ENCODE results near the gene MUL1. TPM values are rescaled to one million over a fixed set of nuclear protein-coding genes. Genes with fewer than 3 reads are reported as not detected.

Gene MUL1
- total RNA-seq, 1 donor from 2014 or later, result 25.5 TPM

DNA sequence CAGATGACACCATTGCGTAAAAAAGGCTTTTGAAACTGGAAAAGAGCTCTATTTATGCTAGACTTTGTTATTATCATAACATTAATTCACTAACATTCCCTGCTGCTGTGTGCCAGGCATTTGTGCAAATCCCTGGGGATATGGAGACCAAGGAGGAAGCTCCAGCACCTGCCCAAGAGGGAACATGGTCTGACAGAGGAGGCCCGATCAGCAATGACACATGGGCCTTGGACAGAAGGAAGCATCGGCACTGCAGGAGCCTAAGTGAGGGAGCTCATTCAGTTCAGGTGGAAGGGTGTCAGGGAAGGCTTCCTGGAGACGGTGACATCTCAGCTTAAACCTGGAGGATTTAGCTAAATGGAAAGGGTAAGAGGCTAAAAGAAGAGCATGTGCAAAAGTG lies 35.8 kb downstream of the MUL1 start:
- intact Hi-C loops (cut with micrococcal nuclease), result no loop called here

DNA sequence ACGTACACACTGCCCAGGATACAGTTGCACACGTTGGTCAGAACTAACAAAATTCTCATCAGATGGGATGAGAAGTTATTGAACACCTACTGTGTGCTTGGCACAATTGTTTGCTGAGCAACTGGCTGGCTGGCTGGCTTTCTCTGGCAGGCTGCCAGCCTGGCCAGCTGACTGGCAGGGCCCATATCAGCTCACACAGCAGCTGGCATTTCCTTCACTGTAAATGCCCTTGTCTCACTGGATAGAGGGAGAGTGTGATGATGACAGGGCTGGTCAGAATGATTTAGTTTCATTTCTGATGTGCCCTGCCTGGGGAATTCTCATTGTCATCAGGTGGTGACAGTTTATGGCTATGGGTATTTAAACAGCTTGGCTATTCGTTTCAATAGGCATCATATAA lies 37.8 kb downstream of the MUL1 start:
- intact Hi-C loops (cut with micrococcal nuclease), result no loop called here

DNA sequence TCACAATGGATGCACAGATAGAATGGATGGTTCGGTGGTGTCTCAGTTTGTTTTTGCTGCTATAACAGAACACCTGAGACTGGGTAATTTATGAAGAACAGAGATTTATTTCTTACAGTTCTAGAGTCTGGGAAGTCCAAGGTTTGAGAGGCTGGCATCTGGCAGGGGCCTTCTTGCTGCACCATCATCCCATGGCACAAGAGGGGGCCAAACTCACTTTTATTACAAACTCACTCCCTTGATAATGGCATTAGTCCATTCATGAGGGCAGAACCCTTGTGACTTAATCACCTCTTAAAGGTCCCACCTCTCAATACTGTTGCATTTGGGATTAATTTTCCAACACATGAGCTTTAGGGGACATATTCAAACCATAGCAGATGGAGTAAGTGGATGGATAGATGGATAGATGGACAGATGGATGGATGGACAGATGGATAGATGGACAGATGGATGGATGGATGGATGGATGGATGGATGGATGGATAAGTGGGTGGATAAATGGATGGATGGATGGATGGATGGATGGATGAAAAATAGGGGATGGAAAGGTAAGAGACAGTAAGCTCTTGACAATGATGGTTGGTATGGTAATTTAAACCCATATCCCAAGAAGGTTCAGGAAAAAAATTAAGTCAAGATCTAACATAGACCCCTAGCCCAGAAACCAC lies 38.4 kb downstream of the MUL1 start:
- intact Hi-C loops (cut with micrococcal nuclease), result no loop called here

DNA sequence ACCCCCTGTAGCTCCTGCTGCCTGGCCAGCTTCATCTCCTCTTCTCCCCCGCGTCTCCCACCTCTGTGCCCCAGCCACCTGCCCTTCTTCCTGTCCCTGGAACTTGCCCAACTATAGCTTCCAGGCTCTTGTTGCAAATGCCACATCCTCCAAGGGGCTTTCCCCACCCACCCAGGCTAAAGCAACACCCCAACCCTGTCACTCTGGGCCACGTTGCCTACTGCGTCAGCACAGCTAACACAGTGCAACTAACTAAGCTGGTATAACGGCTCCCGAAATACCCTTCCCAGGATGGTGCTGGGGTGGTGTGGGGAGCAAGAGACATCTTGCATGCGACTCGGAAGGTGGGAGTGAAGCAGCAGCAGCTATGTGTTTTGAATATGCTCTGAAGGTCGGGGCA lies 41.7 kb downstream of the MUL1 start:
- intact Hi-C loops (cut with micrococcal nuclease), result no loop called here

DNA sequence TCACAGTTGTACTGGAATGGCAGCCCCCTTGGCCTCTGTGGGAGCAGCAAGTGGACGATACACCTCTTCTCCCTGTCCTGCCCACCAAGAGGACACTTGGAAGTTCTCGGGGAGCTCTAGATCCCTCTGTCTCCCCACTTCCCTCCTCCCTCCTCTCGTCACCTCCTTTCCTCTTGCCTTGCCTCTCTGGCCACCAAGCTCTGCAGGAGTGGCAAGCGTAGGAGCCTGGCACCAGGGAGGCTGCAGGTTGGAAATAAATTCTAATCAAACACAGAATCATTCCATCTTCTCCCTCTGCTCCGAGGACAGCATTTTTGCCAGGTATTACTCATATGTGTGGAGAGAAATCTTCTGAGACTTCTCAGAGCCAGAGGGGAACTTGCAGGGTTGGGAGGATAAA lies 42.8 kb downstream of the MUL1 start:
- intact Hi-C loops (cut with micrococcal nuclease), result no loop called here

DNA sequence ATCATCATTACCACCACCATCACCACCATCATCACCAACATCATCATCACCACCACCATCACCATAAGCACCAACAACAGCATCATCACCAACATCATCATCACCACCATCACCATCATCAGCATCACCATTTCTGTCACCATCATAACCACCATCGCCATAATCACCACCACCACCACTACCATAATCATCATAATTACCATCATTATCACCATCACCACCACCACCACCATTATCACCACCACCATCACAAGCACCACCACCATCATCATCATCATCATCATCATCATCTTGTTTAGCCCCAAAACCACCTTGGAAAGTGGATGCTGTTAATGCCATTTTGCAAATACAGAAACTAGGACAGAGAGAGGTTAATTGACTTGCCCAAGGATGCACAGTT lies 44.4 kb downstream of the MUL1 start:
- intact Hi-C loops (cut with micrococcal nuclease), result no loop called here

DNA sequence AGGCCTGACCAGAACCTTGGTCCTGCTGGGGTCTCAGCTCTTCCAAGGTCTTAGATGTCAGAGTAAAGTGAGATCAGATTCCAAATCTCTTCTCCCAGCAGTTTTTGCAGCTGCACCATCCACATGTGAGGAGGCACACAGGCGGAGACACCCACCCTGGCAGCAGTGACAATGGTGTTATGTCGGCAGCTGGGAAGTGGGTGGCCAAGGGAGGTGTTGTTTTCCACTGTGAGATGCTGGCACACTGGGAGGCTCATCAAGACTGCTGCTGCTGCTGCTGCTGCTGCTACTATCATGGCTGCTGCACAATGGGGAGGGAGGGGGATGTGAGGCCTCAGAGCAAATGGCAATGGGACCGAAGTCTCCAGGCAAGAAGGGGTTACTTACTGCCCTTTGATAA lies 45.6 kb downstream of the MUL1 start:
- intact Hi-C loops (cut with micrococcal nuclease), result no loop called here

DNA sequence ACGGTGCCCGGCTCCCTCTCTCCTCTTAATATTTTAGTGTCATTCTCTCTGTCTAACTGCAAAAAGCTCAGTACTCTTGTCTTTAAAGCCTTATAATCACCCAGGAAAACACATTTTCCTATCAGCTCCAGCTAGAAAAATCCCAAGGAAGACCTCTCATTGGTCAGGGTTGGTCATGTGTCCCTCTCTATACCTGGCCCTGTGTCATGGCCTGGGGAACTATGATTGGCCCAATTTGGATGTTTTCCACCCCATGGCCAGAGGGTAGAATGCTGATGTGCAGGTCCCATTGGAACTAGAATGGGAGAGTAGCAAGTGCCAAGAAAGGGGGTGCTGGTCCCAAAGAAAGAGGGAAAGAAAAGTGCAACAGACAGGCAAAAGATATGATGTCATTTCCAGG lies 49.2 kb downstream of the MUL1 start:
- intact Hi-C loops (cut with micrococcal nuclease), result no loop called here

DNA sequence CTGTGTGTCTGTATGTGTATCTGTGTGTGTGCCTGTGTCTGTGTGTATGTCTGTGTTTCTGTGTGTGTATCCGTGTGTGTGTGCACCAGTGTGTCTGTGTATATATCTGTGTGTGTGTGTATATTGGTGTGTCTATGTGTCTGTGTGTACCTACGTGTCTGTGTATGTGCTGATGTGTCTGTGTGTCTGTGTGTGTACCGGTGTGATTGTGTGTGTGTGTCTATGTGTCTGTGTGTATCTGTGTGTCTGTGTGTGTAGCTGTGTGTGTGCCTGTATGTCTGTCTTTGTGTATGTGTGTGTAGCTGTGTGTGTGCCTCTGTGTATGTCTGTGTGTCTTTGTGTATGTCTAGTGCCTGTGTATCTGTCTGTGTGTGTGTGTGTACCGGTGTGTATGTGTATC lies 53.9 kb downstream of the MUL1 start:
- intact Hi-C loops (cut with micrococcal nuclease), result no loop called here

DNA sequence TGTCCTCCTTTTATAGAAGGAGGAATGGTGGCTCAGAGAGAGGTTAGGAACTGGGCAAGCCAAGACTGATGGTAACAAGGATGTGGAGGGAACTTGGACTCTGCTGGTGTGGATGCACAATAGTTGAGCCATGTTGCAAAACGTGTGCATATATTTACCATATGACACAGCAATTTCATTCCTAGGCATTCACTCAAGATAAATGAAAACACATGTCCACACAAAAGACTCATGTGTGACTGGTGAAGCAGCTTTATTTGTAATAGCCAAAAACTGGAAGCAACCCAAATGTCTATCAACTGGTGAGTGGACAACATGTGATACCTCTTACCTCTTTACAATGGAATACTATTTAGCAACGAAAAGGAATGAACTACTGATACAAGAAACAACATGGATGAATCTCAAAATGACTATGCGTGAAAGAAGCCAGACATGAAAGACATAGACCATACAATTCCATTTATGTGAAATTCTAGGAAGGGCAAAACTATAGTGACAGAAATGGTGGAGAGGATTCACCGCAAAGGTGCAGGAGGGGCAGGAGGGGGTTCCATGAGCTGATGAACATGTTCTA lies 58.1 kb downstream of the MUL1 start:
- intact Hi-C loops (cut with micrococcal nuclease), result no loop called here

Other genes starting within 250 kb of the MUL1 start
- gene VWA5B1, start 217.3 kb downstream of the MUL1 start, total RNA-seq, result not detected in 2 replicates
- gene CAMK2N1, start 21.9 kb downstream of the MUL1 start, total RNA-seq, result 0.80 and 0.83 TPM in 2 replicates
- gene FAM43B, start 44.4 kb upstream of the MUL1 start, total RNA-seq, result not detected in 2 replicates
- gene CDA, start 80.9 kb upstream of the MUL1 start, total RNA-seq, result not detected in 2 replicates
- gene PINK1, start 125.3 kb upstream of the MUL1 start, total RNA-seq, result 4.5 and 4.8 TPM in 2 replicates
- gene DDOST, start 153.2 kb upstream of the MUL1 start, total RNA-seq, result 181 and 196 TPM in 2 replicates
- gene KIF17, start 209.9 kb upstream of the MUL1 start, total RNA-seq, result not detected in 2 replicates
- 0.07 and 0.32 TPM in 2 replicates for gene SH2D5, start 224.6 kb upstream of the MUL1 start, total RNA-seq

All from T-helper 1 cell treated with Interleukin-12 subunit alpha and Interleukin-12 subunit beta and Interleukin-4 antibody, amounts not matched to agents 30 ng/mL and 1 ng/mL, for 36 hours (primary cell).